GM12891 (cell line): ENCODE results near the gene DFFB.

ENCODE experiments used
- POLR2AphosphoS5 ChIP-seq: IDR thresholded peaks from 2 replicates; pipeline ENCODE4 v1.6.1; 2011; ENCODE audit warnings: low read depth, low read length, control low read depth
- TAF1 ChIP-seq: IDR thresholded peaks from 2 replicates; pipeline ENCODE4 v1.6.1; 2011; ENCODE audit warnings: low read depth, low read length, control low read depth

DNA sequence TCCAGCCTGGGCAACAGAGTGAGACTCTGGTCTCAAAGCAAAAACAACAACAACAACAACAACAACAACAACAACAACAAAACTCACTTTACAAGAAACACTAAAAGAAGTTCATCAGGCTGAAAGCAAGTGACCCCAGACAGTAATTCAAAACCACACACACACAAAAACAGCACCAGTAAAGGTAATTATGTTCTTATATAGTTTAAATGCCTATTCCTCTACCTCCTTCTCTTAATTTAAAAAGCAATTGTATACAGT lies 41.1 kb downstream of the DFFB start:
- TF ChIP-seq POLR2AphosphoS5 (no peak), TAF1 (no peak)
